ENCODE results near the gene POLR3H.

DNA sequence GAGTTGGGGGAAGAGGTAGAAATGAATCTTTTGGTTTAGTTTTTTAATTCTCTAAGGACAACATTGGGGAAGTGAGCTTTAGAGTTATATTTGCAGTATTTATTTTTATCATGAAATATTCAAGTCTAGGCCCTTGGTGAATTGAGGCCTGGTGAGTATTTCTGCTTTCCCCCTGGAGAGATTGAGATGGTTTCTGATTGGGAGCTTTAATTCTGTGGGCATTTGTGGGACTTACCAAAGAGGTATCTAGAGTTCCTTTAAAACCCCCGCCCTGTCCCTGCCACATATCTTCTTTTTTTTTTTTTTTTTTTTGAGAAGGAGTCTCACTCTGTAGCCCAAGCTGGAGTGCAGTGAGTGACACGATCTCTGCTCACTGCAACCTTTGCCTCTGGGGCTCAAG lies 65.8 kb downstream of the POLR3H start:
- TF ChIP-seq CTCF (conservative IDR thresholded peaks at IDR 0.05; ENCODE audit: low read depth, low read length) (no peak), ELK1 (IDR thresholded peaks at IDR 0.05; ENCODE audit: borderline replicate concordance, low read depth, low read length) (no peak), RFX5 (IDR thresholded peaks at IDR 0.05; ENCODE audit: low read depth, low read length) (no peak), MAFK (IDR thresholded peaks at IDR 0.05; ENCODE audit: low read depth, low read length) (no peak), POLR2A (IDR thresholded peaks at IDR 0.05; ENCODE audit: low read depth, low read length) (no peak), RAD21 (IDR thresholded peaks at IDR 0.05; ENCODE audit: low read length) (no peak), RCOR1 (IDR thresholded peaks at IDR 0.05; ENCODE audit: insufficient replicate concordance, low read length) (no peak)
